SU-DHL-6 (cell line): ENCODE results near the gene MAP4K2.
"Not testable (repeated sequence)": the region's sequence is repeated elsewhere in the genome, so short reads cannot be mapped to it uniquely, and the experiment has no call there.

ENCODE experiments used
- CTCF ChIP-seq: fragments of 200-600 bp; sonication (generic); IDR thresholded peaks from one replicate; pipeline ENCODE4 v1.5.1; 2017; ENCODE audit warnings: antibody characterized with exemption, mild to moderate bottlenecking, low read length, moderate library complexity; ENCODE audit not compliant: insufficient read depth, poor library complexity, severe bottlenecking
- EZH2phosphoT487 ChIP-seq: fragments of 200-600 bp; sonication (generic), shearing (Covaris generic); conservative IDR thresholded peaks from 2 replicates; pipeline ENCODE4 v1.6.1; 2018; ENCODE audit warnings: mild to moderate bottlenecking, antibody characterized with exemption, low read length, moderate library complexity, mixed read lengths

- TF ChIP-seq CTCF, EZH2phosphoT487: not testable (repeated sequence)
Observed at GRCh38 chr11:64845776-64846129, 42.7 kb upstream of the MAP4K2 start.
